ENCODE results near the gene SNX13. TPM values are rescaled to one million over a fixed set of nuclear protein-coding genes. Genes with fewer than 3 reads are reported as not detected.

The SNX13 gene
- total and polyA plus RNA-seq, 2 experiments from 2014 or later, result 7.5 to 42.7 TPM

GRCh38 chr7:17963281-17963680 lies 23.0 kb upstream of the SNX13 start:
- TF ChIP-seq STAT1 (IDR thresholded peaks at IDR 0.05; ENCODE audit: unreplicated experiment) (no peak), ETS1 (IDR thresholded peaks at IDR 0.05) (no peak), CREB1 (CRISPR knock-in tag; IDR thresholded peaks at IDR 0.05; ENCODE audit: low read depth) (no peak), JUNB (IDR thresholded peaks at IDR 0.05; ENCODE audit: unreplicated experiment) (no peak)
- Mint-ChIP-seq H3K9me3 (no peaks in the 10 kb centered on the region), H3K4me3 (no peak overlapping the region), H3K27me3 (ENCODE audit: insufficient read depth, low read depth, poor library complexity) (no peaks in the 10 kb centered on the region), H3K4me1 (no peaks in the 10 kb centered on the region), H3K27ac (no peak overlapping the region), H3K36me3 (ENCODE audit: low read depth) (no peaks in the 10 kb centered on the region)
- H3K79me2 ChIP-seq (replicated peaks; ENCODE audit: insufficient read depth), result no peaks in the 10 kb centered on the region
- no peaks in the 10 kb centered on the region for H3K36me3 ChIP-seq (ENCODE audit: insufficient read depth)
- H3F3A ChIP-seq (replicated peaks; ENCODE audit: low read depth), result no peaks in the 10 kb centered on the region
- no peak overlapping the region for H3K4me3 ChIP-seq
- H3K27ac ChIP-seq (ENCODE audit: low read depth), result no peak overlapping the region
- H3K27me3 ChIP-seq (ENCODE audit: insufficient read depth), result no peaks in the 10 kb centered on the region
- no peak overlapping the region for H3K4me2 ChIP-seq
- DNase-seq (ENCODE audit: low spot score) (no peak), ATAC-seq (no peak)
- H2AFZ ChIP-seq, result no peak overlapping the region
- no peaks in the 10 kb centered on the region for H4K20me1 ChIP-seq (replicated peaks; ENCODE audit: insufficient read depth)
- H3K9me2 ChIP-seq (ENCODE audit: insufficient read depth), result no peaks in the 10 kb centered on the region
- no peaks in the 10 kb centered on the region for H3K4me1 ChIP-seq (ENCODE audit: insufficient read depth)

DNA sequence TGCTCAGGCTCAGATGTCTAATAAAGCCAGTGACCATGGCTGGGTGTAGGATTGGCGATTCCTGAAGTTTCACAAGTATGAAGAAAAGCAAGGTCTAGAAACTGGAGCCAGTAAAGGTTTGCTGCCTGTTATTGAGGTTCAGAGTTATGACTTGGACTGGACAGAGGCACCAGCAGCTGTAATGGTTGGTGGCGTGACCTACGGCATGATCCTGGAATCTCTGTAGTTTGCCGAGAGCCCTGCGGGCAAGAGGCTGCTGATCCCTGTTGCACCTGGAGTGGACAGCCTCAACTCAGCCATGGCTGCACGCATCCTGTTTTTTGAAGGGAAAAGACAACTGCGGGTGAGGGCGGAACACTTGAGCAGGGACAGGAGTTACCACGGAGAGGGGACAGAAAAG lies 22.4 kb upstream of the SNX13 start:
- H3K36me3 Mint-ChIP-seq (ENCODE audit: low read depth), result no peaks in the 10 kb centered on the region
- no peaks in the 10 kb centered on the region for H3K4me1 Mint-ChIP-seq

More for the DNA sequence above, 22.4 kb upstream of the SNX13 start:
- Histone ChIP-seq H3K27me3 (ENCODE audit: insufficient read depth) (no peaks in the 10 kb centered on the region), H3K36me3 (ENCODE audit: insufficient read depth) (no peaks in the 10 kb centered on the region), H3K79me2 (replicated peaks; ENCODE audit: insufficient read depth) (no peaks in the 10 kb centered on the region), H3K9me2 (ENCODE audit: insufficient read depth) (no peaks in the 10 kb centered on the region), H3F3A (replicated peaks; ENCODE audit: low read depth) (no peaks in the 10 kb centered on the region), H4K20me1 (replicated peaks; ENCODE audit: insufficient read depth) (no peaks in the 10 kb centered on the region), H3K4me1 (ENCODE audit: insufficient read depth) (no peaks in the 10 kb centered on the region), H3K27ac (ENCODE audit: low read depth) (no peak overlapping the region), H3K4me3 (no peak overlapping the region), H3K4me2 (no peak overlapping the region), H2AFZ (no peak overlapping the region)
- Mint-ChIP-seq H3K27me3 (ENCODE audit: insufficient read depth, low read depth, poor library complexity) (no peaks in the 10 kb centered on the region), H3K27ac (no peak overlapping the region), H3K4me3 (no peak overlapping the region), H3K9me3 (no peaks in the 10 kb centered on the region)
- no peak for DNase-seq (ENCODE audit: low spot score)
- no peak for TF ChIP-seq EZH2phosphoT487 (IDR thresholded peaks at IDR 0.05; ENCODE audit: unreplicated experiment)
- TF ChIP-seq, protein P1, sequence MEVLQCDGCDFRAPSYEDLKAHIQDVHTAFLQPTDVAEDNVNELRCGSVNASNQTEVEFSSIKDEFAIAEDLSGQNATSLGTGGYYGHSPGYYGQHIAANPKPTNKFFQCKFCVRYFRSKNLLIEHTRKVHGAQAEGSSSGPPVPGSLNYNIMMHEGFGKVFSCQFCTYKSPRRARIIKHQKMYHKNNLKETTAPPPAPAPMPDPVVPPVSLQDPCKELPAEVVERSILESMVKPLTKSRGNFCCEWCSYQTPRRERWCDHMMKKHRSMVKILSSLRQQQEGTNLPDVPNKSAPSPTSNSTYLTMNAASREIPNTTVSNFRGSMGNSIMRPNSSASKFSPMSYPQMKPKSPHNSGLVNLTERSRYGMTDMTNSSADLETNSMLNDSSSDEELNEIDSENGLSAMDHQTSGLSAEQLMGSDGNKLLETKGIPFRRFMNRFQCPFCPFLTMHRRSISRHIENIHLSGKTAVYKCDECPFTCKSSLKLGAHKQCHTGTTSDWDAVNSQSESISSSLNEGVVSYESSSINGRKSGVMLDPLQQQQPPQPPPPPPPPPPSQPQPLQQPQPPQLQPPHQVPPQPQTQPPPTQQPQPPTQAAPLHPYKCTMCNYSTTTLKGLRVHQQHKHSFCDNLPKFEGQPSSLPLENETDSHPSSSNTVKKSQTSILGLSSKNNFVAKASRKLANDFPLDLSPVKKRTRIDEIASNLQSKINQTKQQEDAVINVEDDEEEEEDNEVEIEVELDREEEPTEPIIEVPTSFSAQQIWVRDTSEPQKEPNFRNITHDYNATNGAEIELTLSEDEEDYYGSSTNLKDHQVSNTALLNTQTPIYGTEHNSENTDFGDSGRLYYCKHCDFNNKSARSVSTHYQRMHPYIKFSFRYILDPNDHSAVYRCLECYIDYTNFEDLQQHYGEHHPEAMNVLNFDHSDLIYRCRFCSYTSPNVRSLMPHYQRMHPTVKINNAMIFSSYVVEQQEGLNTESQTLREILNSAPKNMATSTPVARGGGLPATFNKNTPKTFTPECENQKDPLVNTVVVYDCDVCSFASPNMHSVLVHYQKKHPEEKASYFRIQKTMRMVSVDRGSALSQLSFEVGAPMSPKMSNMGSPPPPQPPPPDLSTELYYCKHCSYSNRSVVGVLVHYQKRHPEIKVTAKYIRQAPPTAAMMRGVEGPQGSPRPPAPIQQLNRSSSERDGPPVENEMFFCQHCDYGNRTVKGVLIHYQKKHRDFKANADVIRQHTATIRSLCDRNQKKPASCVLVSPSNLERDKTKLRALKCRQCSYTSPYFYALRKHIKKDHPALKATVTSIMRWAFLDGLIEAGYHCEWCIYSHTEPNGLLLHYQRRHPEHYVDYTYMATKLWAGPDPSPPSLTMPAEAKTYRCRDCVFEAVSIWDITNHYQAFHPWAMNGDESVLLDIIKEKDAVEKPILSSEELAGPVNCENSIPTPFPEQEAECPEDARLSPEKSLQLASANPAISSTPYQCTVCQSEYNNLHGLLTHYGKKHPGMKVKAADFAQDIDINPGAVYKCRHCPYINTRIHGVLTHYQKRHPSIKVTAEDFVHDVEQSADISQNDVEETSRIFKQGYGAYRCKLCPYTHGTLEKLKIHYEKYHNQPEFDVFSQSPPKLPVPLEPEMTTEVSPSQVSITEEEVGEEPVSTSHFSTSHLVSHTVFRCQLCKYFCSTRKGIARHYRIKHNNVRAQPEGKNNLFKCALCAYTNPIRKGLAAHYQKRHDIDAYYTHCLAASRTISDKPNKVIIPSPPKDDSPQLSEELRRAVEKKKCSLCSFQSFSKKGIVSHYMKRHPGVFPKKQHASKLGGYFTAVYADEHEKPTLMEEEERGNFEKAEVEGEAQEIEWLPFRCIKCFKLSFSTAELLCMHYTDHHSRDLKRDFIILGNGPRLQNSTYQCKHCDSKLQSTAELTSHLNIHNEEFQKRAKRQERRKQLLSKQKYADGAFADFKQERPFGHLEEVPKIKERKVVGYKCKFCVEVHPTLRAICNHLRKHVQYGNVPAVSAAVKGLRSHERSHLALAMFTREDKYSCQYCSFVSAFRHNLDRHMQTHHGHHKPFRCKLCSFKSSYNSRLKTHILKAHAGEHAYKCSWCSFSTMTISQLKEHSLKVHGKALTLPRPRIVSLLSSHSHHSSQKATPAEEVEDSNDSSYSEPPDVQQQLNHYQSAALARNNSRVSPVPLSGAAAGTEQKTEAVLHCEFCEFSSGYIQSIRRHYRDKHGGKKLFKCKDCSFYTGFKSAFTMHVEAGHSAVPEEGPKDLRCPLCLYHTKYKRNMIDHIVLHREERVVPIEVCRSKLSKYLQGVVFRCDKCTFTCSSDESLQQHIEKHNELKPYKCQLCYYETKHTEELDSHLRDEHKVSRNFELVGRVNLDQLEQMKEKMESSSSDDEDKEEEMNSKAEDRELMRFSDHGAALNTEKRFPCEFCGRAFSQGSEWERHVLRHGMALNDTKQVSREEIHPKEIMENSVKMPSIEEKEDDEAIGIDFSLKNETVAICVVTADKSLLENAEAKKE (CRISPR knock-in tag; IDR thresholded peaks at IDR 0.05), result no peak
- no peak for TF ChIP-seq POLR2AphosphoS5 (IDR thresholded peaks at IDR 0.05; ENCODE audit: low read depth)
- TF ChIP-seq STAT1 (IDR thresholded peaks at IDR 0.05; ENCODE audit: unreplicated experiment), result no peak
- TF ChIP-seq CREB1 (CRISPR knock-in tag; IDR thresholded peaks at IDR 0.05; ENCODE audit: low read depth), result no peak
- TF ChIP-seq NANOG (IDR thresholded peaks at IDR 0.05; ENCODE audit: borderline replicate concordance), result no peak
- TF ChIP-seq JUNB (IDR thresholded peaks at IDR 0.05; ENCODE audit: unreplicated experiment), result no peak
- ATAC-seq, result no peak

Measured in GM23338 (cell line).